Lower lobe of right lung (tissue), 2 donors: ENCODE results near the gene NDRG3. TPM values are rescaled to one million over a fixed set of nuclear protein-coding genes. Genes with fewer than 3 reads are reported as not detected.

Experiments used
- ATAC-seq, 2 donors: fragments of 200-7000 bp; cut with Tn5 transposase; one replicate each; pipeline ENCODE4 v1.9.1; 2020 to 2022; ENCODE audit warnings: mild to moderate bottlenecking in 2 of 2, moderate library complexity in 2 of 2
- DNase-seq: peaks from one replicate; pipeline ENCODE4 v3.0.0-alpha.2; 2020
- H3K27ac ChIP-seq: fragments of 200-600 bp; one replicate; pipeline ENCODE4 v1.8.0; 2022
- H3K27me3 ChIP-seq: fragments of 200-600 bp; one replicate; pipeline ENCODE4 v1.8.0; 2022; ENCODE audit warnings: low read depth
- H3K36me3 ChIP-seq: fragments of 200-600 bp; one replicate; pipeline ENCODE4 v1.8.0; 2022; ENCODE audit warnings: mild to moderate bottlenecking
- H3K4me1 ChIP-seq: fragments of 200-600 bp; one replicate; pipeline ENCODE4 v1.8.0; 2022
- H3K4me3 ChIP-seq: fragments of 200-600 bp; one replicate; pipeline ENCODE4 v1.8.0; 2022; ENCODE audit warnings: mild to moderate bottlenecking
- H3K9me3 ChIP-seq: fragments of 200-600 bp; one replicate; pipeline ENCODE4 v1.8.0; 2022
- intact Hi-C: fragments of 100-400 bp; cut with DNase I; formaldehyde crosslinking; loops from one replicate; pipeline ENCODE4 v1.11.0; 2022
- total RNA-seq: library from RNA; stranded (reverse); fragmentation: NEBNext Ultra II Directional; extraction: Animal tissue kit (Norgen Biotek cat#: 25700); gene quantifications from one replicate; pipeline ENCODE4 v1.2.1, GENCODE V29; 2021
- TF ChIP-seq, protein P1 (sequence below): fragments of 200-600 bp; IDR thresholded peaks from one replicate; pipeline ENCODE4 v1.8.0; 2022; ENCODE audit warnings: antibody characterized with exemption, mild to moderate bottlenecking
- donor health status: DM: no; HTN: yes; CAD: no; lungs with severe emphysema.

The NDRG3 gene
- total RNA-seq, 1 donor from 2014 or later: 30.4 TPM

DNA sequence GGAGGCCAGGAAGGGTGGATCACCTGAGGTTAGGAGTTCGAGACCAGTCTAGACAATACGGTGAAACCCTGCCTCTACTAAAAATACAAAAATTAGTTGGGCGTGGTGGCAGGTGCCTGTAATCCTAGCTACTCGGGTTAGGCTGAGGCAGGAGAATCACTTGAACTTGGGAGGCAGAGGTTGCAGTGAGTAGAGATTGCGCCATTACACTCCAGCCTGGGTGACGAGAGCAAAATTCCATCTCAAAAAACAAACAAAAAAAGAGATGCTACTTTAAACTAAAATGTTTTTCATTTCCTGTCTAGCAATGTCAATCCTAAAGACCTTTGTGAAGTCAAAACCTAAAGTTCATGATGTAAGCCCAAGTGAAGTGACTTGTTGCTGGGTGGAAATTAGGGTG, 14.8 kb upstream of the NDRG3 start:
- H3K36me3 ChIP-seq: no peaks in the 10 kb centered on the region
- TF ChIP-seq, protein P1, sequence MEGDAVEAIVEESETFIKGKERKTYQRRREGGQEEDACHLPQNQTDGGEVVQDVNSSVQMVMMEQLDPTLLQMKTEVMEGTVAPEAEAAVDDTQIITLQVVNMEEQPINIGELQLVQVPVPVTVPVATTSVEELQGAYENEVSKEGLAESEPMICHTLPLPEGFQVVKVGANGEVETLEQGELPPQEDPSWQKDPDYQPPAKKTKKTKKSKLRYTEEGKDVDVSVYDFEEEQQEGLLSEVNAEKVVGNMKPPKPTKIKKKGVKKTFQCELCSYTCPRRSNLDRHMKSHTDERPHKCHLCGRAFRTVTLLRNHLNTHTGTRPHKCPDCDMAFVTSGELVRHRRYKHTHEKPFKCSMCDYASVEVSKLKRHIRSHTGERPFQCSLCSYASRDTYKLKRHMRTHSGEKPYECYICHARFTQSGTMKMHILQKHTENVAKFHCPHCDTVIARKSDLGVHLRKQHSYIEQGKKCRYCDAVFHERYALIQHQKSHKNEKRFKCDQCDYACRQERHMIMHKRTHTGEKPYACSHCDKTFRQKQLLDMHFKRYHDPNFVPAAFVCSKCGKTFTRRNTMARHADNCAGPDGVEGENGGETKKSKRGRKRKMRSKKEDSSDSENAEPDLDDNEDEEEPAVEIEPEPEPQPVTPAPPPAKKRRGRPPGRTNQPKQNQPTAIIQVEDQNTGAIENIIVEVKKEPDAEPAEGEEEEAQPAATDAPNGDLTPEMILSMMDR: no peak

DNA sequence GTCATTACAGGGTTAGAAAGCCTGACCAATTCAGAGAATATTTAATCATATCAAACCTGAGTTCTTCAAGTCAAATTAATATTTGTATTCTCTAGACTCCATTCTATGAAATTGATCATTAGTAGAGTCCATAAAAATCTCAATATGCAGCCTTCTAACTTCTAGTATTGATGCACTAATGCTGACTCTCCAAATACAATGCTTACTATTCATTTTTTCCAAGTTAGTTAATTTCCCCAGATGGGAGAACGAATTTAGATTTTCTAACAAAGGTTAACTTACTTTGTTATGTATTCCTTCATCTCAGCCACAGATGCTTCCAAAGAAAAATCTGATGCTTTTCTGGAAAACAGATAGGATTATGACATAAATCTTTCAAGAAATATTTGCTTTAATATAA, 12.4 kb upstream of the NDRG3 start:
- Histone ChIP-seq H3K9me3 (no peaks in the 10 kb centered on the region), H3K4me3 (no peak overlapping the region), H3K4me1 (peaks cover 19% of the 10 kb centered on the region), H3K27me3 (no peaks in the 10 kb centered on the region), H3K27ac (peak overlapping the region; percentile 76), H3K36me3 (no peaks in the 10 kb centered on the region)
- intact Hi-C loops: no loop called here
- DNase-seq: no peak
- TF ChIP-seq, protein P1: no peak
- ATAC-seq: no peak

More for the DNA sequence above, 14.8 kb upstream of the NDRG3 start:
- no peaks in the 10 kb centered on the region for H3K27me3 ChIP-seq
- no peak for DNase-seq
- ATAC-seq: no peak
- H3K4me3 ChIP-seq: no peak overlapping the region
- peaks cover 13% of the 10 kb centered on the region for H3K4me1 ChIP-seq
- no peaks in the 10 kb centered on the region for H3K9me3 ChIP-seq
- no peak overlapping the region for H3K27ac ChIP-seq
- intact Hi-C loops: no loop called here

DNA sequence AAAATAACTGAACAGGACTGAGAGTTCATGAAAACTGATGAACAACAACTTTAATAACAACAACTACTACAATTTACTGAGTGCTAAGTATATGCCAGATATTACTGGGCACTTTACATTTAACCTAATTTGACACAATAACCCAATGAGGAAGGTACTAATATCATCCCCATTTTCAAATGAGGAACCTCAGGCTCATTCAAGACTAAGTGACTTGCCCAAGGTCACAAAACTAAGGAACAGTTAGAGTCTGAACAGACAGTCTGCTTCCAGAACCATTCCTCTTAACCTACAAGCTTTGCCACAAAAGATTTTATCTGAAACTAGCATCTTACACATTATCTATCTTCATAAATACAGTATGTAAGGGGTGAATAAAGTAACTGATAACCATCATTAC, 10.6 kb upstream of the NDRG3 start:
- TF ChIP-seq, protein P1: no peak
- ATAC-seq (peak; percentile 46 to 48), DNase-seq (no peak)
- no peaks in the 10 kb centered on the region for H3K9me3 ChIP-seq
- peak overlapping the region; percentile 76 for H3K27ac ChIP-seq
- no peak overlapping the region for H3K4me3 ChIP-seq
- intact Hi-C loops: no loop called here
- H3K36me3 ChIP-seq: peaks cover 12% of the 10 kb centered on the region
- H3K4me1 ChIP-seq: peaks cover 19% of the 10 kb centered on the region
- no peaks in the 10 kb centered on the region for H3K27me3 ChIP-seq

DNA sequence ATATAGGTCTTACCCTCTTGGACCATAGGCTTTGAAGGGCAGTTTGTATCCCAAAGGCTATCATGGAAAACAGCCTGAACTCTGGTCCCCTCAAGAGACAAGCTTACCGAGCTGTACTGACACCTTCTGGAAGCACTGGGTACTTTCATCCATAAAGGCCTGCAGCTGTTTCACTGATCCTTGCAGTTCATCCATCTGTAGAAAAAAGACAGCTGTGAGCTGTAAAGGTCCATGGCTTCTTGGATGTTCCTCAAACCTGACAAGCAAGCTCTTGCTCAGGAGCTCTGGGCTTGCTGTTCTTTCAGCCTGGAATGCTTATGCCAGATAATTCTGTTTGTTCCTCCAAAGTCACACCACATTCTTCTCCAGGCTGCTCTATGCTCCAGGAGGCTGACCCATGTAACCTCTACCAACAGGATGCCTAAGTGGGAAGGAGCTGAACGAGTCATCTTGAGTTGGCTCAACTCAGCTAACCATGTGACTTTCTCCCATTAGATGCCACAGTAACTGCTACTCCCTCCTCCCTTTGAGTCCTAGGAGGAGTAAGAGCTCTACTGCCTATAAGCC, 8.8 kb upstream of the NDRG3 start:
- H3K27ac ChIP-seq: peak overlapping the region; percentile 14
- peaks cover 13% of the 10 kb centered on the region for H3K36me3 ChIP-seq
- peaks cover 19% of the 10 kb centered on the region for H3K4me1 ChIP-seq
- no peaks in the 10 kb centered on the region for H3K27me3 ChIP-seq
- ATAC-seq: peak; percentile 87
- no peak overlapping the region for H3K4me3 ChIP-seq
- intact Hi-C loops: no loop called here
- DNase-seq: no peak
- TF ChIP-seq, protein P1: peak; percentile 75
- H3K9me3 ChIP-seq: no peaks in the 10 kb centered on the region

DNA sequence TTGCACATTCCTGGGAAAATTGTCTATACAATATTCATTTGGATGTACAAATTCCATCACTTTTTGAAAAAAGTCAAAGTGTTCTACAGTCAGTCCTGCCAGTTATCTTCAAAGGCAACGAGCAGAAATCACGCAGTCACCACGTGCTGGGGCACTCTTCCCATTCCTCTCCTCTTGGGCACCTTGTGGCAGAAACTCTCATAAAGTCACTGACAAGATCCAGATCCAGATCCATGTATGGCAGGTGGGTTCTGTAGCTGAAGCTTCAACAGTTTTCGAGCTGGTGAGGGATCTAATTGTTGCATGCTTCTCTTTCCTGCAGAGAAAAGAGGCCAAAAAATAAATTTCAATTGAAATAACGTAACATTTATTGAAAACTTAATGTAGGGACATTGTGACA, 6.7 kb upstream of the NDRG3 start:
- Histone ChIP-seq H3K9me3 (no peaks in the 10 kb centered on the region), H3K4me3 (no peak overlapping the region), H3K27ac (no peak overlapping the region), H3K27me3 (no peaks in the 10 kb centered on the region), H3K36me3 (peaks cover 13% of the 10 kb centered on the region), H3K4me1 (peaks cover 18% of the 10 kb centered on the region)
- TF ChIP-seq, protein P1: no peak
- ATAC-seq: no peak
- no peak for DNase-seq
- intact Hi-C loops: no loop called here
